Measurements from ENCODE around the gene ZGPAT.

ZGPAT gene

DNA sequence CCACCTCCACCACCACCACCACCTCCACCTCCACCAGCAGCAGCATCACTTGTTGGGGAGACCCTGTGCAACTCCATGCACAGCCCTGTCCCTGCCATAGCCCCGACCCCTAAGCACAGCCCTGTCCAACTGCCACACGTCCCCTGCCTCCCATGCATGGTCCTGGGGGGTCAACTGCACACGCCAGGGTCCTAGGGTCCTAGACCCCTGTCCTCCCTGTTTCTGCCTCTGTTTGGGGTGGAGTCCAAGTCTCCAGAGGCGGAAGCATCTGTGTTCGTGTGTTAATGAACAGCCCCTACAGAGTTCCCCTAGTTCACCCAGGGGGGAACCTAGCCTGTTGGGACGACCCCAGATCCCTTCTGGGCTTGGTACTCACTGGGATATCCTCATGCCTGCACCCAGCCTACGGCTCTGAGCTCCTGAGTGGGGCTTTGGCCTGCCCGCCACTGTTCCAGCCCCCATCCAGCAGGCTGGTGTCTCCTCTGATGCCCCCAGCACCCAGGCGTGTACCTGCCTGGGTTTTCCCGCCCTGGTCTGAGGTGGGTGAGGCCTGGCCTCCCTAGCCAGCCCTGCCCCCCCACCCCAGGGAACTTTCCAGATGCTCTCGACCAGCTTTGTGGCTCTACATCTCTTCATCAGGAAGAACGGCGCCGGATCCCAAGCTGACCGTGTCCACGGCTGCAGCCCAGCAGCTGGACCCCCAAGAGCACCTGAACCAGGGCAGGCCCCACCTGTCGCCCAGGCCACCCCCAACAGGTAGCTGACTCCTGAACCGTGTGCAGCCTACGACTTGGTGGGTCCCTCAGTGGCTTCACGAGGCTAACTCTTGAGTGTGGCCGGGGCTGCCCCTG lies 13.9 kb upstream of the ZGPAT start:
- DNase-seq, result no peak

DNA sequence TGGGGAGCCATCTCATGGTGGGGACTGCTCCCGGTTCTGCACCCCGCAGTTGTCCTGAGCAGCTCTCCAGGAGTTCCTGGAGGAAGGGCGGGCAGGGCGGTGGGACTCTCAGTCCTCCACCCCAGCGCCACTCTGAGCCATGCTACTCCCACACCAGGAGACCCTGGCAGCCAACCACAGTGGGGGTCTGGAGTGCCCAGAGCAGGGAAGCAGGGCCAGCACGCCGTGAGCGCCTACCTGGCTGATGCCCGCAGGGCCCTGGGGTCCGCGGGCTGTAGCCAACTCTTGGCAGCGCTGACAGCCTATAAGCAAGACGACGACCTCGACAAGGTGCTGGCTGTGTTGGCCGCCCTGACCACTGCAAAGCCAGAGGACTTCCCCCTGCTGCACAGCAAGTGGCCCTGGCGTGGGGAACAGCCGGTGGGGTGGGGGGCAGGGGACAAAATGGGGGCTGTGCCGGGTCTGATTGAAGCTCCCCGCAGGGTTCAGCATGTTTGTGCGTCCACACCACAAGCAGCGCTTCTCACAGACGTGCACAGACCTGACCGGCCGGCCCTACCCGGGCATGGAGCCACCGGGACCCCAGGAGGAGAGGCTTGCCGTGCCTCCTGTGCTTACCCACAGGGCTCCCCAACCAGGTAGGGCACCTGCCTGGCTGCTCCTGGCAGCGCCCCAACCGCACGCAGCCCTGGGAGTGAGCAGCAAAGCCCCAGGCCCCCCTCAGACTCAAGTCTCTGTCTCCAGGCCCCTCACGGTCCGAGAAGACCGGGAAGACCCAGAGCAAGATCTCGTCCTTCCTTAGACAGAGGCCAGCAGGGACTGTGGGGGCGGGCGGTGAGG lies 13.0 kb upstream of the ZGPAT start:
- no peak for DNase-seq

DNA sequence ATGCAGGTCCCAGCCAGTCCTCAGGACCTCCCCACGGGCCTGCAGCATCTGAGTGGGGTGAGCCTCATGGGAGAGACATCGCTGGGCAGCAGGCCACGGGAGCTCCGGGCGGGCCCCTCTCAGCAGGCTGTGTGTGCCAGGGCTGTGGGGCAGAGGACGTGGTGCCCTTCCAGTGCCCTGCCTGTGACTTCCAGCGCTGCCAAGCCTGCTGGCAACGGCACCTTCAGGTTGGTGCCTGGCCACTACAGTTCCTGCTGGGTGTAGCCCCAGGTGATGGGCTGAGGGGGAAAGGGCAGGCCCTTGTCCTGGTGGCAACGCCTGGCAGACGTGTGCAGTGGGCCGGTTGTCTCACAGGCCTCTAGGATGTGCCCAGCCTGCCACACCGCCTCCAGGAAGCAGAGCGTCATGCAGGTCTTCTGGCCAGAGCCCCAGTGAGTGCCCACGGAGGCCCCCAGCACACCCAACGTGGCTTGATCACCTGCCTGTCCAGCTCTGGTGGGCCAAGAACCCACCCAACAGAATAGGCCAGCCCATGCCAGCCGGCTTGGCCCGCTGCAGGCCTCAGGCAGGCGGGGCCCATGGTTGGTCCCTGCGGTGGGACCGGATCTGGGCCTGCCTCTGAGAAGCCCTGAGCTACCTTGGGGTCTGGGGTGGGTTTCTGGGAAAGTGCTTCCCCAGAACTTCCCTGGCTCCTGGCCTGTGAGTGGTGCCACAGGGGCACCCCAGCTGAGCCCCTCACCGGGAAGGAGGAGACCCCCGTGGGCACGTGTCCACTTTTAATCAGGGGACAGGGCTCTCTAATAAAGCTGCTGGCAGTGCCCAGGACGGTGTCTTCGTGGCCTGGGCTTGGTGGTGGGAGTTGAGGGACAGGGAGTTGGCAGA lies 12.2 kb upstream of the ZGPAT start:
- DNase-seq, result no peak

DNA sequence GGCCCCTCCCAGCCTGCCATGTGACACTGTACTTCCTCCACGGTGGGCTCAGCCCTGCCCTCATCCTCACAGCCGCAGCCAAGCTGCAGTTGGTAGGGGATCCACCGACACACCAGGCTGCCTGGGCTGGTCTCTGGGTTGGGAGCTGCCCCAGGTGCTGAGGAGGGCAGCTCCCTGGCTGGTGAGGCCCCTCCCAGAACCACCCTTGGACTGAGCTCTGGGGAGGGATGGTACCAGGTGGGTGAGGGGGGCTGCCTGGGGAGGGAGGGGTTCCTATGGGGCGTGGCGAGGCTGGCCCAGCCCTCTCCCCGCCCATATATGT lies 11.6 kb upstream of the ZGPAT start:
- DNase-seq, result peak; percentile 34 to 39

DNA sequence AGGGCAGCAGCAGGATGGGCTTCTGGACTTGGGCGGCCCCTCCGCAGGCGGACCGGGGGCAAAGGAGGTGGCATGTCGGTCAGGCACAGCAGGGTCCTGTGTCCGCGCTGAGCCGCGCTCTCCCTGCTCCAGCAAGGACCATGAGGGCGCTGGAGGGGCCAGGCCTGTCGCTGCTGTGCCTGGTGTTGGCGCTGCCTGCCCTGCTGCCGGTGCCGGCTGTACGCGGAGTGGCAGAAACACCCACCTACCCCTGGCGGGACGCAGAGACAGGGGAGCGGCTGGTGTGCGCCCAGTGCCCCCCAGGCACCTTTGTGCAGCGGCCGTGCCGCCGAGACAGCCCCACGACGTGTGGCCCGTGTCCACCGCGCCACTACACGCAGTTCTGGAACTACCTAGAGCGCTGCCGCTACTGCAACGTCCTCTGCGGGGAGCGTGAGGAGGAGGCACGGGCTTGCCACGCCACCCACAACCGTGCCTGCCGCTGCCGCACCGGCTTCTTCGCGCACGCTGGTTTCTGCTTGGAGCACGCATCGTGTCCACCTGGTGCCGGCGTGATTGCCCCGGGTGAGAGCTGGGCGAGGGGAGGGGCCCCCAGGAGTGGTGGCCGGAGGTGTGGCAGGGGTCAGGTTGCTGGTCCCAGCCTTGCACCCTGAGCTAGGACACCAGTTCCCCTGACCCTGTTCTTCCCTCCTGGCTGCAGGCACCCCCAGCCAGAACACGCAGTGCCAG lies 11.0 kb upstream of the ZGPAT start, which contains the start of gene TNFRSF6B:
TSS of gene TNFRSF6B (plus strand) at position 25 of the 729 bp plus-strand sequence. CDS start at position 141, 116 bp downstream.
- no peak for DNase-seq

DNA sequence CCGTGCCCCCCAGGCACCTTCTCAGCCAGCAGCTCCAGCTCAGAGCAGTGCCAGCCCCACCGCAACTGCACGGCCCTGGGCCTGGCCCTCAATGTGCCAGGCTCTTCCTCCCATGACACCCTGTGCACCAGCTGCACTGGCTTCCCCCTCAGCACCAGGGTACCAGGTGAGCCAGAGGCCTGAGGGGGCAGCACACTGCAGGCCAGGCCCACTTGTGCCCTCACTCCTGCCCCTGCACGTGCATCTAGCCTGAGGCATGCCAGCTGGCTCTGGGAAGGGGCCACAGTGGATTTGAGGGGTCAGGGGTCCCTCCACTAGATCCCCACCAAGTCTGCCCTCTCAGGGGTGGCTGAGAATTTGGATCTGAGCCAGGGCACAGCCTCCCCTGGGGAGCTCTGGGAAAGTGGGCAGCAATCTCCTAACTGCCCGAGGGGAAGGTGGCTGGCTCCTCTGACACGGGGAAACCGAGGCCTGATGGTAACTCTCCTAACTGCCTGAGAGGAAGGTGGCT lies 10.4 kb upstream of the ZGPAT start:
- no peak for DNase-seq

DNA sequence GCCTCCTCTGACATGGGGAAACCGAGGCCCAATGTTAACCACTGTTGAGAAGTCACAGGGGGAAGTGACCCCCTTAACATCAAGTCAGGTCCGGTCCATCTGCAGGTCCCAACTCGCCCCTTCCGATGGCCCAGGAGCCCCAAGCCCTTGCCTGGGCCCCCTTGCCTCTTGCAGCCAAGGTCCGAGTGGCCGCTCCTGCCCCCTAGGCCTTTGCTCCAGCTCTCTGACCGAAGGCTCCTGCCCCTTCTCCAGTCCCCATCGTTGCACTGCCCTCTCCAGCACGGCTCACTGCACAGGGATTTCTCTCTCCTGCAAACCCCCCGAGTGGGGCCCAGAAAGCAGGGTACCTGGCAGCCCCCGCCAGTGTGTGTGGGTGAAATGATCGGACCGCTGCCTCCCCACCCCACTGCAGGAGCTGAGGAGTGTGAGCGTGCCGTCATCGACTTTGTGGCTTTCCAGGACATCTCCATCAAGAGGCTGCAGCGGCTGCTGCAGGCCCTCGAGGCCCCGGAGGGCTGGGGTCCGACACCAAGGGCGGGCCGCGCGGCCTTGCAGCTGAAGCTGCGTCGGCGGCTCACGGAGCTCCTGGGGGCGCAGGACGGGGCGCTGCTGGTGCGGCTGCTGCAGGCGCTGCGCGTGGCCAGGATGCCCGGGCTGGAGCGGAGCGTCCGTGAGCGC lies 9.8 kb upstream of the ZGPAT start:
- DNase-seq, result no peak

DNA sequence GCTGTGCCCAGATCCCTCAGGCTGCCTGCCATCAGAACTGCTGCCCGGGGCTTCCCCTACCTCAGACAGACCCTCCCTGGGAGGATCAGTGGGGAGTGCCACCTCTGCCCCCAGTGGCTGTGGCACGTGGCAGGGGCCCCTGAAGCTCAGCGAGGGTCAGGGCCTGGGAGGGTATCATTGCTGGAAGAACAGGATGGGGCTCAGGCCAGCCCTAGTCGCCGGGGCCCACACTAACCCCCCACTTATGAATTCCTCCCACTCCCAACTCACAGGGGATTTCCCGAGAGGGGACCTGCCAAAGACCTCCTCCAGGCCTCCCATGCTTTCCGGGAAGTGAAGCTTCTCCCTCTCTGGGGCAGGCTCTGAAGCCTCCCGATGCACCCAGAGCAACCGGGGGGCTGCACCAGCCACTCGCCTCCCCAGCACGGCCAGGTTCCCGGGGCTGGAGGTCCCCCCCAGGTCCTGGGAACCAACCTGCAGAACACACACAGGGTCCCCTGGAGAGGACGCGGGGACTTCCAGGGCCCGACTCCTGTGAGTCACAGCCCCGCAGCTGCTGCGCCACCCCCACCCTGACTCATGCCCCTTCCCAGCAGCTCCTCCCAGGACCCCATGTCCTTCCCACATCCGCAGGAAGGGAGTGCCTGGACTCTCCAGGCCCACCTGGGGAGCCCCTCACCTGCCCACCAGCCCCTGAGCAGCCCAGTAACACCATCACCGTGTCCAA lies 8.9 kb upstream of the ZGPAT start:
- no peak for DNase-seq

DNA sequence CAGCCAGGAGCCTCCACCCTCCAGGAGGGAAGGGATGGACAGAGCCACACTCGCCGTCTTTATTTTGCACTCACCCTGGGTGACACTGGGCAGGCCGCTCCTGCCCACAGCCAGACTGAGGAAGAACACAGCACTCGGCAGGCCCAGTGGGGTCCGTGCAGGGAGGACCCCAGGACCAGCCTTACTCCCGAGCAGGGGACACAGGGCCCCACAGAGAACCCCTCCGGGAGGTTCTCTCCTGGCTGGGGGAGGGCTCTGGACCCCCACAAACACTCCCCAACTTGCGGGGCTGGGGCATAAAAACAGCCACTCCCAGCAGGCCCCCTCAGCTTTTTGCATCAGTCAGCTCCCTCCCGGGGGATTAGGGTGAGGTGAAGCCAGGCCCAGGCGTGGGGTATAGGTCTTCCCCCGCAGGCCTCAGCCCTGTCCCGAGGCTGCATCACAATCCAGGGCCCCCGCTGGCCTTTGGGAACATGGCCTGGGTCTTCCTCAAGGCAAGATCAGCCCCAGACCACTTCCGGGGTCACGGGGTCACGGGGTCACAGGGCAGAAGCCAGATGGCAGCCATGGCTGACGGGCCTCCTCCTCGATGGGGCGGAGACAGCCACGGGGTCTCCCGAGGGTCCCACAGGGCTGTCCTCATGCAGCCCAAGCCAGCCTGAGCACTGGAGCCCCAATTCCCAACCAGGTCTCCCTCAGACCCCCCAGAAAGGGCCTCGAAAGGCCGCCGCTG lies 8.2 kb upstream of the ZGPAT start:
- no peak for DNase-seq

DNA sequence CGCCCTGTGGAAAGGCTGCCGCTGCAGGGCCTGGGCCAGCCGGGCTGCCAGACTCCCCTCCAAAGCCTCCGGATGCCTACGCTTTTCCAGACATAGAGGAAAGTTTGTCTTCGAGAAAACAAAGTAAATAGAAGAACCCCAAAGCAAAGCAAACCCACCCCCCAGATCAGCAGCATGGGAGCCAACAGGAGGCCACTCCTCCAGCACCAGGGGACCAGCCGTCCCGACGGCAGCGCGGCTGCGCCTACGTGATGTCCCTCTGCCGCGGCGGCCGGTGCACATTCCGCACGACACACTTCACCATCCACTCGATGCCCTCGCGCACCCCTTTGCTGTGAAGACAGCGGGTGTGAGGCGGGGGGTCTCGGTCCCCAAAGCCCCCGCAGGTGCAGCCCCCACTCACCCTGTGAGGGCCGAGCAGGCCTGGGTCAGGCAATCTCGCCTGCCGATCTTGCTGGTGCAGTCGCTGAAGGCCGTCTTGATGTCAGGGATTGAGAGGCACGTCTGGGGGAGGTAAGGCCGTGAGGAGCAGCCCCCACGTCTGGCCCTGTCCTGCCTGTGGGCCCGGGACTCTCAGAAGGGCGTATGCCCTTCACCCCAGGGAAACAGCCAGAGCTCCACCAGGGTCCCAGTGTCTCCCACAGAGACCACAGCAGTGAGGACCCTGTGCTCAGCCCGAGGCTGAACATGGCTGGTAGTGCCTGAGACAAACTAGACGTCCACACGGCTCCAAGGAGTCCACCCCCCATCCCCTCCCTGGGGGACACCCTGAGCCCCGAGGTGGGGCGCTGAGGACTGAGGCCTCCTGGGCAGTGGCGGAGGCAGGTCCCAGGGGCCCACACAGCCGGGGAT lies 7.4 kb upstream of the ZGPAT start:
- DNase-seq, result no peak

DNA sequence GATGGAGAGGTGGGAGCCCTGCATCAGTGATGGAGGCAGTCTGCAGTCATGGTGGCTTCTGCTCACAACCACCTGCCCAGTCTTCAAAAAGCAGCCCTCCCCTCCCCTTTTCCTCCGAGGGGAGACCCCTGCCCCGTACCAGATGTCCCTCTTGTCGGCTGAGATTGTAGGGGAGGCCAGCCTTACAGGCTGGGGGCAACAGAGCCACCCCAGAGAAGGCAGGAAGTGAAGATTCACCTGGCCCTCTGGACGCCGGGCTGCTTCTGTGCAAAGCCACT lies 6.8 kb upstream of the ZGPAT start:
- DNase-seq, result no peak

DNA sequence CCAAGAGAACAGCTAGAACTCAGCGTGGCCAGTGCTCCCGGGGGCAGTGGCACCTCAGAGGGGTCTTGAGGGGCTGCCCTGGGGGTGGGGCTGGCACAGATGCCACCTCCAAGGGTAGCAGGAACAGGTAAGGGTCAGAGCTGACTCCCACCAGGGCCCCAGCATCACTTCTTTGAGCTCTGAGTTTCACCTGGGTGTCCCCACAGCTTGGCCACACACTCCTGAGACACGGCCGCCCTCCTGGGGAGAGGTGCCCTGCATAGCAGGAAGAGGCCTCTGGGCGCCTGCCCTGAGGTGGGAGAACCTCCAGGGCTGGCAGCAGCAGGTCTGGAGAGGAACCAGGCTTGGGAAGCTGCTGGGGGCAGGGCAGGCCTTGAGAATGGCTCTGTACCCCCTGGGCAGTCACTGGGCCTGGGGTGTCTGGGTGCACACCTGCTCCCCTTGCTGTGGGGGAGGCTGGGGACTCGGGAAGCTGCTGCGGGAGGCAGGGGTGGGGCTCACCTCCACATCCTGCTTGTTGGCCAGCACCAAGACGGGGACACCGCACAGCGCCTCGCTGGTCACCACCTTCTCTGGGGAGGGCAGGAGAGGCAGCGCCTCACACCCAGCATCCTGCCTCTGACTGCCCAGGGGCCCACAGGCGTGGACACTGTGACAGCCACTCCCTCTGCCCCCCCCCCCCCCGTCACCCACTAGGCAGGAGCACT lies 6.4 kb upstream of the ZGPAT start:
- DNase-seq, result no peak

DNA sequence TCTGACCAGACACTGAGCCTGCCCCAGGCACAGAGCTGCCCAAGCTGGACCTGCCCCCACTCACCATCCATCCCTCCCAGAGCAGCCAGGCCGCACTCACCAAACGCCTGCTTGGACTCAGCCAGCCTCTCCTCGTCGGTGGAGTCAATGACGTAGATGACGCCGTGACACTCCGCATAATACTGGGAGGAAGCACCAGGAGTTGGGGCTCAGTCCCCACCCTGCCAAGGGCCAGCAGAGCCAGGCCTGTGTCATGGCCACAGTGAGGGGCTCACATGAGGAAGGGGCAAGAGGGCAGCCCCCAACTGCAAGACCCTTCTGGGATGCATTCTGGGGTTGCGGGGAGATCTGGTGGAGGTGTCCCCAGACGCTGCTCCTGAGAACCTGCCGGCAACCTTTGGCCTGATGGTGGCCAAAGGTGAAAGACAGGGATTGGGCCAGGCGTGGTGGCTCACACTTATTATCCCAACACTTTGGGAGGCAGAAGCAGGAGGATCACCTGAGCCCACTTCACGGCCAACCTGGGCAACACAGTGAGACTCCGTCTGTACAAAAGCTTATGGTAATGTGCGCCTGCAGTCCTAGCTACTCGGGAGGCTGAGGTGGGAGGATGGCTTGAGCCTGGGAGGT lies 5.7 kb upstream of the ZGPAT start:
- DNase-seq, result no peak

DNA sequence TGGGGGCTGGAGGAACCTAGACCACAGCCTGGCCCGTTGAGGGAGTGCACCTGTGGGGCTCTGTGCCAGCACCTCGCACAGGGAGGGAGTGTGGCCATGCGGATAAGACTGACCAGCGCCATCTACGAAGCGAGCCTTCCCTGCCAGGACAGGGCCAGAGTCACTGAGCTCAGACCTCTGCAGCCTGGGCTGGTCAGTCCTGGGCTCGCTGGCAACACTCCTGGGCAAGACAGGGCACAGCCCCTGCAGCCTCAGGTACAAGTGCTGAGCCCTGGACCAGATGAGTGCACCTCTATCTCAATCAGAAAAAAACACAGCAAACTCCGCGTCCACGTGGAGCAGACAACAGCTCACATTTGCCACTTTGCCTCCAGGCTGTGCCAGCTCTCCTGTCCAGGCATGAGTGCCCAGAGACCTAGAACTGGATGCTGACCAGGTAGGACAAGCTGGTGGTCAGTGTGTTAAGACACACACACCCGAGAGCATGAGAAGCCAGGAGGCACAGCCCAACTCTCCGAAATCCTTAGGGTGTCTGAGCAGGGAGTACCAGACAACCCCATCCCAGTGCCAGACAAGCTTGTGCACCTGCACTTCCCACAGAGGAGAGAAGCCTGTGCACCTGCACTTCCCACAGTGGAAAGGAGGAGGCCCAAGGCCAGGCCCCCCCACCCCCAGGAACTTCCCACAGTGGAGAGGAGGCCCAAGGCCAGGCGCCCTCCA lies 4.9 kb upstream of the ZGPAT start:
- no peak for DNase-seq

DNA sequence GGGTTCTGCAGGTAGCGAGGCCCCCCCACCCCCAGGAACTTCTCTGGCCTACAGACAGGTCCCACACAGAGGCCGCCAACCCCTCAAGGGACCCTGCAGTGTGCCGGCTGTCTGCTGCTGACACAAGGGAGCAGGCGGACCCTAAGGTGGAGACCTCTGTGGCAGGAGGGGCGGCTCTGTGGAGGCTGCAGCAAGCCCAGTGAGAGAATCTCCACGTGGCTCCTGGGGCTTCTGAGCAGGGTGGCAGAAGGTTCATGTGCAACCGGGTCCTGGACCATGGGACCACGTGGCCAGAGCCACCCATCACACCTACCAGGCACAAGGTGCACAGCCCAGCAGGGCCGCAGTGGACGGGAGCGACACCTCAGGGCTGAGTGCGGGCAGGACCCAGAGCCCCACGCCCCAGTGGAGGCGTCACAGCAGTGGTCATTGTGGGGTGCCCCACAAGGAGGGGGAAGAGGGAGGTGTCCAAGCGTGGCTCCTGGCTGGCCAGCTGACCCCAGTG lies 4.3 kb upstream of the ZGPAT start:
- no peak for DNase-seq

DNA sequence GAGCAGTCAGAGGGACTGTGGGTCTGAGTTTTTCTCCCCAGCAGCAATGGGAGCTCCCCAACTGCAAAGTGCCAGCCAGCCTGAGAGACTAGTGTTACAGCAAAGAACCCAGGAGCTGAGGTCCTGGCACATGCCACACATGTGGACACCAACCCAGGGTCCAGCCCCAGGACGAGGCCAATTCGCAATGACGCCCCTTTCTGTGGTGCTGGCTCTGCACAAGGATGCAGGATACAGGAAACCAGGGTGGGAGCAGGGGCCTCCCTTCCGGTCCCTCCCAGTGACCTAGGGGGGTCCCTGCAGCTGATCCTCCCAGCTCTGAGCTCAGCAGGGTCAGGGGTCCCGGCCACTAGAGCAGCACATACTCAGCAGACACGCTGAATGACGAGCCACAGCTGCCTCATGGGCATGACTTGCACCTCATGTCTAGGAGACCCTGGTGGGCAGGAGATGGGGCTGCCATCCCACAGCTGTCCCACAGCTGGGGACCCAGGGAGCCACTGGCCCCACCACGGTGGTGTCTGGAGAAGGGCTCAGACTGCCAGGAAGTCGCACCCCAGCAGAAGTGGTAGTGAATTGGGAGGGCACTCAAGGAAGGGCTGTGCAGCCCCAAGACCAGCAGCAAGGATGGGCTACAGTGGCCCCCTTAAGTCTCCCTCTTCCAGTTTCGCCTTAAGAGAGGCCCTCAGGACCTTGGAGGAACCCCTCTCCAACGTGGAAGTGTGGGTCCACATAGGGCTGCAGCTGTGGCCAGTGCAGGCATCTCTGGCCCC lies 3.7 kb upstream of the ZGPAT start:
- DNase-seq, result no peak

DNA sequence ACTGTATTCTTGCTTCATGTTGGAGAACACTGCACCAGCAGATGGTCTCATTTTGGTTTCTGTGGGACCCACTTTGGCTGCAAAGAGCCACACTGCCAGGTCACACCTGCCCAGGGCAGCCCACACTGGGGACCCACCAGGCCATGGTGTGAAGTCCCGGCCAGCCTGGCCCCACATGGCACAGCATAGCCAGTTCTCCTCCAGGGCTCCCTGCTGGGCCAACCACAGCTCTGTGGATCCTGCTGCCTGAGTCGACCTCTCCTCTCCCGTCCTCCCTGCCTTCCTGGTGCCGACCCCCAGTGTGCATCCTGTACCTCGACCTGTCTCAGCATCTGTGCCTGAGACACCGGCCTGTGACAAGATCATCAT lies 3.1 kb upstream of the ZGPAT start:
- no peak for DNase-seq

All from CD4-positive, alpha-beta T cell treated with Interferon alpha-2 for 1 hour (primary cell).